Measurements from ENCODE around the gene TMEM176A.

- TF ChIP-seq CTCF (conservative IDR thresholded peaks at IDR 0.05 in 1 of 2, IDR thresholded peaks at IDR 0.05 in 1 of 2; ENCODE audit: low read depth in 1 of 2, low read length in 2 of 2) (no peak), EZH2 (IDR thresholded peaks at IDR 0.05; ENCODE audit: low read length, missing control alignments) (peak; percentile 25)
Observed at GRCh38 chr7:150800581-150801241, at the start of gene TMEM176A.
